Hindlimb muscle (tissue), 1 donor: ENCODE measurements around the gene PEA15. TPM values are rescaled to one million over a fixed set of nuclear protein-coding genes. Genes with fewer than 3 reads are reported as not detected.

Source experiments
- DNase-seq: peaks from one replicate; pipeline ENCODE4 v3.0.0-alpha.2; 2013
- polyA plus RNA-seq: library from polyadenylated mRNA; unstranded; fragments of 120-200 nt; gene quantifications from one replicate; pipeline ENCODE4 v1.2.1, GENCODE V29; 2013; ENCODE audit not compliant: insufficient read length

The PEA15 gene, protein sequence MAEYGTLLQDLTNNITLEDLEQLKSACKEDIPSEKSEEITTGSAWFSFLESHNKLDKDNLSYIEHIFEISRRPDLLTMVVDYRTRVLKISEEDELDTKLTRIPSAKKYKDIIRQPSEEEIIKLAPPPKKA
- polyA plus RNA-seq = 117 TPM

DNA sequence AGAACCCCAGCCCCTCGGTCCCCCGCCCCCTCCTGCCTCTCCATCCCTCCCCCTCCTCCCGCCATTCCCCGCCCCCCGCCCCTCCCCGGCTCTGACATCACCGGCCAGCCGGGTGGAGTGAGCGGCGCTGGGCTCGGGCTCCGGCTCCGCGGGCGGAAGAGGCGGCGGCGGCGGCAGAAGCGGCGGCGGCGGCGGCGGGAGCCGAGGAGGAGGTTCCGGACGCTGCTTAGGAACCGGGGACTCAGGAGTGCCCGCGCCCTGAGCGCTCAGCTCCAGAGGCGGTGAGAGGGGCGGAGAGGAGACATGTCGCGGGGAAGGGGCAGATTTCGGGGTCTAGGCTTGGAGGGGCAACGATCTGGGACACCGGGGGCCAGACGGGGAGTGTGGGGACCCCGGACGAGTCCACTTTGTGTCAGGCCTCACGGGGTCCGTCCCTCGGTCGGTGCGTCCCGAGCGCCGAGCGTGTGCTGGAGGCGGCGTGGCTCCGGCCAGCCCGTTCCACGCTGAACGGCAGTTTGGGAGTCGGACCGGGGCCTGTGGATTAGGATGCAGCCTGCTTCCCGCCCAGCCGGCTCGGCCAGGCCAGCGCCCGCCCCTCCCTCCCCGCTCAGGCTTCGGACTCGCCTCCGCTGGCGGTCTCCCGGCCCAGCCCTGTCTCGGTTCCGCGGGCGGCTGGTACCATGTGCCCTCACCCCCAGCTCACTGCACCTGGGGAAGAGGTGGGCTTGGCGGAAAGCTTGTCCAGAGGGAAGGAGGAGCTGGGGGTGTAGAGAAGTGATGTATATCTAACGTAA is at the start of gene PEA15:
Gene PEA15 (plus strand): TSS at position 143 of the 794 bp plus-strand sequence. CDS start 6,161 bp downstream, outside the sequence.
- peak; percentile 77 for DNase-seq

DNA sequence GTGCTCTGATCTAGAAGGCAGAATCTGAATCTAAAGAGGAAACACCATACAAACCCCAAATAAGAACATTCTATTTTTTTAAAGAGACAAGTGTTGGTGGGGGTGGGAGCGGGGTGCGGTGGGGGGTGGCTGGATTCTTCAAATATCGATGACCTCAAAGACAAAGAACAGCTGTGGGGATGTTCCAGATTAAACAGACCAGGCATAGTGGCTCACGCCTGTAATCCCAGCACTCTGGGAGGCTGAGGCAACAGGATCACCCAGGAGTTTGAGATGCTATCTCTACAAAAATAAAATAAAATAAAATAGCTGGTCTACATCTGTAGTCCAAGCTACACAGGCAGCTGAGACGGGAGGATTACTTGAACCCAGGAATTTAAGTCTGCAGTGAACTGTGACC is 48.8 kb upstream of the PEA15 start:
- no peak for DNase-seq

DNA sequence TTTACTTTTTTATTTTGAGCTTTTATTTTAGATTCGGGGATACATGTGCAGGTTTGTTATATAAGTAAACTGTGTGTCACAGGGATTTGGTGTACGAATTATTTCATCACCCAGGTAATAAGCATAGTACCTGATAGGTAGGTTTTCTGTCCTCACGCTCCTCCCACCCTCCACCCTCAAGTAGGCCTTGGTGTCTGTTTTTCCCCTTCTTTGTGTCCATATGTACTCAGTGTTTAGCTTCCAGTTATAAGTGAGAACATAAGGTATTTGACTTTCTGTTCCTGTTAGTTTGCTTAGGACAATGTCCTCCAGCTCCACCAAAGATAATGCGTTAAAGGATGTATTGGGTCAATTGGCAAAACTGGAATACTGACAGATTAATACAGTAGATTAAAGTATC is 48.0 kb upstream of the PEA15 start:
- no peak for DNase-seq

DNA sequence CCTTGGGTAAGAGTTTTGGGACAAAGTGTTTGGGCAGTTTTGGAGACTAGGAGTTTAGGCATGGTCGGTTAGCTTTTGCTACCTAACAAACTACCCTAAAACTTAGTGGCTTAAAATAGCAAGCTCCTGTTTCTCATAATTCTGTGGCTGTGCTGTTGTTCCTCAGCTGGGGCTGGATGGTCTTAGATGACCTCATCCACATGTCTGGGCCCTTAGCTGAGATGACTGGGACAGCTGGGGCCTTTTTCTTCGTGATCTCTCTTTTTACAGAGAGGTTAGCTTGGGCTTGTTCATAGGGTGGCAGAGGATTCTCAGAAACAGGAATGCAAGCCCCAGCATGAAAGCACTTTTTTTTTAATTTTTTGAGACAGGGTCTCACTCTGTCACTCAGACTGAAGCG is 47.2 kb upstream of the PEA15 start:
- no peak for DNase-seq

DNA sequence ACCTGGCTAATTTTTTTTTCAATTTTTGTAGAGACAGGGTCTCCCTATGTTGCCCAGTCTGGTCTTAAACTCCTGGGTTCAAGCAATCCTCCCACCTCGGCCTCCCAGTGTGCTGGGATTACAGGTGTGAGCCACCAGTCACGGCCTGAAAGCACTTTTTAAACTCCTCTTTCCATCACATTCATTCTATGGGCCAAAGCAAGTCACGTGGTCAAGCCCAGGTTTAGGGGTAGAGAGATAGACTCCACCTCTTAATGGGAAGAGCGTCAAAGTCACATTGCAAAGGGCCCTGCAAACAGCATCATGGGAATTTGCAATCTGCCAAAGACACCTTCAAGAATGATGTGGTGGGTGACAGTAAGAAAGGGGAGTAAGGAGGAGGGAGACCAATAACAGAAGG is 46.6 kb upstream of the PEA15 start:
- no peak for DNase-seq

DNA sequence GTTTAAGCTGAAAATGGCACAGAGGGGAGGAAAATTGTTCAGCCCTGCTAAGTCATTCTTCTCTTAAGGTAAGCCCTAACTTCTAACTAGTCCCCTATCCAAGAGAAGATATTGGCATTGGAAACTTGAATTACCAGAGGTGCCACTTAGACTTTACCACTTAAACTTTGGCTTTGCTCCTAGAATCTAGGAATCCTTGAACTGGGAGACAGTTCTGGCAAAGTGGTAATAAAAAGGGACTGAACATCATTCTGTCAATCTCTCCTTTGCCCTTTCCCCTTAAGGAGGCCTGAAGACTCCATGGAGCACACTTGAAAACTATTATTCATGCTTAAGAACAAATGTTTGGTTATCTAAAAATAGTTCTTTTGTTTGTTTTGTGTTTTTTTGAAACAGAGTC is 45.3 kb upstream of the PEA15 start:
- no peak for DNase-seq

DNA sequence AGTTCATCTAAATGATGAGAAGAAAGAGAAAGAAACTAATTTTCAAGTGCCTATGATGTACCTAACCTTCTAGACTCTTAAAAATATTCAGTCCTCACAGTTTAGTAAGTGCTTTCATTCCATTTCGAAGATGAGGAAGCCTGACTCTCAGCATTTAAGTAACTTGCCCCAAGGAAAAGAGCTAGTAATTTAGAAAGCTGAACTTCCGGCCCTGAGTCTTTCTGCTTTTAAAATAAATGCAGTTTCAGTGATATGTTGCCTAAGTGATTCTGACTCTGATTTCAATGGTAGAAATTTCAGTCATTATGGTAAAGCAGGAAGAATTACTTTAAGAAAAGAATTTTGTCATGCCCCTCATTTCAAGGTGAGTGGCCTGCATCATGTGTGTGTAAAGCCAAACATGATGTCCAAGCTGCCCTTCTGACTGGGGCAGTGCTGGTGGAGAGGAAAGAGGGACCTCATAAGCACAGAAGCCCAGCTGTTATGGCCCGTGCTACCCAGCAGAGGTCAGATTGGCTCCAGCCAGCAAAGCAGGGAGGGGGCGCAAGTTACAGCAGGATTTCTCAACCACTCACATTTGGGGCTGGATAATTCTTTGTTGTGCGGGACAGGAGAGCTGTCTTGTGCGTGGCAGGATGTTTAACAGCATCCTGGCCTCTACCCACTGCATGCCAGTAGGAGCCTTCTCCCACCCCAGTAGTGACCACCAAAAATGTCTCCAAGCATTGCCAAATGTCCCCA is 43.0 kb upstream of the PEA15 start:
- DNase-seq = peak; percentile 26

DNA sequence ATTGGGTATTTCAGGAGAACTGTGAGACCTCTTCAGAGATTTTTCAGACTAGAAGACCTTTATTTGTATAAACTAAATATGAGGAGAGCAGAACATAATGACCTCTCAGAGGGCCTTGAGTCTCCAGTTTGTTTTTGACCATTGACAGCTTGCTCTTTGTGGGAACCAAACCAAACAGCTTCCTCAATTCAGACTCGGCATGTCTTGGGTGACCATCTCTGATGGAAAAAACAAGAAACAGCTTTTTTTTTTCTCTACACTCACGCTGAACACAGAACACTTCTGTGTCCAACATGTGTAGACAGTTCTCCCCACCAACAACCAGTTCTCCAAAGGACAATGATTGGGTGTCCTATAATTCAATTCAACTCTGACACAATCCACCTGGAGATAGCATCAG is 42.3 kb upstream of the PEA15 start:
- no peak for DNase-seq

DNA sequence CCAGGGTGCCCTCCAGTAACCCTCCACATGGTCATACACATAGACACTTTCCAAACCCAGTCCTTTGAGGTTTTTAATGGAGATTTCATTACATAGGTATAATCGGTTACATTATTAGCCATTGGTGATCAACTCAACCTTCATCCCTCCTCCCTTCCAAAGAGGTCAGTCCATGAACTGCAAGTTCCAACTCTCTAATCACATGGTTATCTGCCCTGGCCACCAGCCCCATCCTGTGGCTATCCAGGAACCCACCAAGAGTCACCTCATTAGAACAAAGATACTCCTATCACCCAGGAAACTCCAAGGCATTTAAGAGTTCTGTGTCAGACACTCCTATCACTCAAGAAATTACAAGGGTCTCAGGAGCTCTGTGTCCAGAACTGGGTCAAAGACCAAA is 41.6 kb upstream of the PEA15 start:
- no peak for DNase-seq

DNA sequence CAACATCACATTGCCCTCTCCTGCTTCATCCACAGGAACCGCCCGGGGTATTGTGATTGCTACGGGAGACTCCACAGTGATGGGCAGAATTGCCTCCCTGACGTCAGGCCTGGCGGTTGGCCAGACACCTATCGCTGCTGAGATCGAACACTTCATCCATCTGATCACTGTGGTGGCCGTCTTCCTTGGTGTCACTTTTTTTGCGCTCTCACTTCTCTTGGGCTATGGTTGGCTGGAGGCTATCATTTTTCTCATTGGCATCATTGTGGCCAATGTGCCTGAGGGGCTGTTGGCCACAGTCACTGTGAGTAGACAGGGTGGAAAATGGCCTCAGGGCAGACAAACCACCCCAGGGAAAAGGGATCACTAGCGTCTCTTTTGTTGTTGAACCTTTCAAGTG is 41.1 kb upstream of the PEA15 start:
- no peak for DNase-seq

DNA sequence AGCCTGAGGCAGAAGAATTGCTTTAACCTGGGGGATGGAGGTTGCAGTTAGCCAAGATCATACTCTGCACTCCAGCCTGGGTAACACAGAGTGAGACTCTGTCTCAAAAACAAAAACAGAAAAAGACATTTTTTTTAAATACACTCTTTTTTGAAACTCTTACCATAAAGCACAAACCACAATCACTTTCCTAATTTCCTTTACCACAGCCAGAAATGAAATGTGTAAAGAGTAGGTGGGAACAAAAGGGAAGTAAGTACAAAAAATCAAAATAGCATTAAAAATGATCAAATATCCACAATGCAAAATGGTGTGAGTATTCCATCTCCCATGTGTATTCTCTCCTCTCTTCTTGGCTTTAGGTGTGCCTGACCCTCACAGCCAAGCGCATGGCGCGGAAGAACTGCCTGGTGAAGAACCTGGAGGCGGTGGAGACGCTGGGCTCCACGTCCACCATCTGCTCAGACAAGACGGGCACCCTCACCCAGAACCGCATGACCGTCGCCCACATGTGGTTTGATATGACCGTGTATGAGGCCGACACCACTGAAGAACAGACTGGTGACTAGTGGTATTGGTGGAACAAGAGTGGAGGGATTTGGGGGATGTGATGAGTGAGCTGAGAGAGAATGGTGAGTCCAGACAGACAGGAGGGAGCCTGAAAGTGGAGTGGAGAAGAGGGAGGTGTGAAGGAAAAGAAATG is 38.9 kb upstream of the PEA15 start:
- no peak for DNase-seq

DNA sequence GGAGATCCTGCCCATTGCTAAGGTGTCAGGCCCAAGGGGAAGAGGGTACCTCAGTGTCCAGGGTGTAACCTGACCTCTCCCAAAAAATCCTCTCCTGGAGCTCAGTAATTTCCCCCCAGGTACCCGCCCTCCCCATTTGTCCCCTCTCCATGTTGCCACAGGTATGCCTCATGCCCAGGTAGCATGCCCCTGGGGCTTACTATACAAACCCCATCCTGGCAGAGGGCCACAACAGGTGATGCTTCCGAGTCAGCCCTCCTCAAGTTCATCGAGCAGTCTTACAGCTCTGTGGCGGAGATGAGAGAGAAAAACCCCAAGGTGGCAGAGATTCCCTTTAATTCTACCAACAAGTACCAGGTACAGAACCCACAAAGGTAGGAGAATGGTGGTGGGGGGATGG is 38.1 kb upstream of the PEA15 start:
- DNase-seq = no peak

DNA sequence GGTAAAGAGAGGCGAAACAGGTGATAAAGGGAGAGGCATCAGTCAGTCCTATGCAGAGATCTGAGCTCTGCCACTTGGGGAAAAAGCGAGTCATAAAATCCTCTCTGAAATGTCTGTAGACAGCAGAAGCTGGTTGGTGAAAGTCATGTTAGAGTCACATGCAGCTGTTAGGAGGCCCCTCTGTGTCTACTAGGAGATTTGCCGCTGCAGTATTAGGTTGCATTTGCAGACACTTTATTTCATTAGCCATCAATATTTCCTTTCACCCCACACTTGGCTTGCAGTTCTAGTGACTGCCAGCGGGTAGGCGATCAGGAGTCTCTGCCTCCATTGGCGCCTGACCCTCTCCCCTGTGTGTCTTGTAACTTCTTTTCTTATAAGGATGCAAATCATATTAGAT is 37.6 kb upstream of the PEA15 start:
- DNase-seq = no peak

DNA sequence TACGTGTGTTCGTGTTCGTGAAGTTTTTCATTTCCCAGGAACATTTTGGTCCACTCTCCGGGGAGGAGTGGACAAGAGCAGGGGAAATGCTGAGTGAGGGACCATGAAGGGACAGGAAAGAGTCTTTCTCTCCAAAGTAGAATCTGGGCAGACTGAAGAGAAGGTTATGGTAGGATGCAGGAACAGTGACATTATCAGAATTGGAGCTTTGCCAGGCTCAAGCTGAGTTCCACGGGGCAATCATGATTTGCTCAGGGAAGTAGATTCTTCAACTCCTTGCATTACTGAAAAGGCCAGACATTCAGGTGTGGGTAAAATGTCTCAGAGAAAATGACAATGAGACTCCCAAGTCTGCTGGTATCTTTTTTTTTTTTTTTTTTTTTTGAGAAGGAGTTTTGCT is 37.2 kb upstream of the PEA15 start:
- DNase-seq = no peak

DNA sequence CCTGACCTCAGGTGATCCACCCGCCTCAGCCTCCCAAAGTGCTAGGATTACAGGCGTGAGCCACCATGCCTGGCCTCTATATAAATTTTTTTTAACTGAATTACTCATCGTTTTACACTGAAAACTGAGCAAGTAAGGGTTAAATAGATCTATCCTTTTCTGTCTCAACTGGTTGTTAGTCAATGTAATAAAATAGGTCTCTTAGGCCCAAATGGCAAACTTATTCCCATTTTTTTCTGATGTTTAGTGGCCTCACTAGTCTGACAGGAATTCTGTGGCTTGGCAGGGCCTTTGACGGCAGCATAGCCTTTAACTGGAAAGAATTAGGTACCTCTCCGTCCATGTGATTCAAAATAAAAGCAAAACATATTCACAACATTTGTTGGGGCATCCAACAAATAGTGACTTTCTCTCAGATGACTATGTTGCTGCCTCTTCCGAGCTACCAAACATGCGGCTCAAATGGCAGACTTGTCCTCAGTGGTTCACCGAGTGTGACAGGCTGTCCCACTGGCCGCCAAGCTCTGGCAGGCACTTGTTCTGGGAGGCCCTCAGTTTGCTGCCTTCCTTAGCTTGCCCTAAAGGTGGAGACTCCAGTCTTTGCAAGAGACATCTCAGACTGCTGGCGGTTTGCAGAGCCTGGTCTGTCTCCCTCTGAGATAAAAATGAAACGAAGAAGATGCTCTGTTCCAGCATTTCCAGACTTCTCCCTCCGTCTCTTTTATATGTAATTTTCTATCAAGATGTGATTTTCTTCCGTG is 36.4 kb upstream of the PEA15 start:
- no peak for DNase-seq

DNA sequence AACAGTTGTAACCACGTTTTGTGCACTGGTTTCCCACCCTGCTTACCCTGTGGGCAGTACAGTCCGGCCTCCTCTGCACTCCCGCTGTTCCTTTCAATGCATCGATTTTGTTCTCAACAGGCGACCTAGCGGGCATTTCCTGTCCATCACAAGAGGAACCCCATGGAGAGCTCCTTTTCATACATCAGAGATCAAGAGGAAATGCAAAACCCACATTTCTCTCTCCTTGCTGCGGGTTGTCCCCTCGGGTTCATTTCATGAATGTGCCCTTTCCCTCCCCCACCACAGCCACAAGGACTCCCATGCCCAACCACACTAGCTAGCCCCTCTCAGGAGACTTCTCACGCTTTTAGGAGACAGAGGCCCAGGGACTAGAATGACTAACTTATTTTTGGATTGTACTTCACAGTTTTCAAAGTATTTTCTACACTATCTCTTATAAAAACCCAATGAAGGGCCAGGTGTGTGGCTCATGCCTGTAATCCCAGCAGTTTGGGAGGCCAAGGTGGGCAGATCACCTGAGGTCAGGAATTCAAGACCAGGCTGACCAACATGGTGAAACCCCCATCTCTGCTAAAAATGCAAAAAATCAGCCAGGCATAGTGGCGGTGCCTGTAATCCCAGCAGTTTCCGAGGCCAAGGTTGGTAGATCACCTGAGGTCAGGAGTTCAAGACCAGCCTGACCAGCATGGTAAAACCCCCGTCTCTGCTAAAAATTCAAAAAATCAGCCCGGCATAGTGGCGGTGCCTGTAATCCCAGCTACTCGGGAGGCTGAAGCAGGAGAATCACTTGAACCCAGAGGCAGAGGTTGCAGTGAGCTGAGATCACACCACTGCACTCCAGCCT is 35.4 kb upstream of the PEA15 start:
- no peak for DNase-seq

DNA sequence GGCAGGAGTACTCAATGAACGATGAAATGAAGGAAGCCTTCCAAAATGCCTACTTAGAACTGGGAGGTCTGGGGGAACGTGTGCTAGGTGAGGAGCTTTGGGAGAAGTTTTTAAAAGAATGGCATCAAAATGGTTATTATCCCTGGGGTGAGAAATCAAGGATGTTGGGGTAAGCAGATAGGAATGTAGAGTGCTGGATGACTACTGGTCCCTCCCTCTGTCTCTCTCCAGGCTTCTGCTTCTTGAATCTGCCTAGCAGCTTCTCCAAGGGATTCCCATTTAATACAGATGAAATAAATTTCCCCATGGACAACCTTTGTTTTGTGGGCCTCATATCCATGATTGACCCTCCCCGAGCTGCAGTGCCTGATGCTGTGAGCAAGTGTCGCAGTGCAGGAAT is 33.8 kb upstream of the PEA15 start:
- no peak for DNase-seq

DNA sequence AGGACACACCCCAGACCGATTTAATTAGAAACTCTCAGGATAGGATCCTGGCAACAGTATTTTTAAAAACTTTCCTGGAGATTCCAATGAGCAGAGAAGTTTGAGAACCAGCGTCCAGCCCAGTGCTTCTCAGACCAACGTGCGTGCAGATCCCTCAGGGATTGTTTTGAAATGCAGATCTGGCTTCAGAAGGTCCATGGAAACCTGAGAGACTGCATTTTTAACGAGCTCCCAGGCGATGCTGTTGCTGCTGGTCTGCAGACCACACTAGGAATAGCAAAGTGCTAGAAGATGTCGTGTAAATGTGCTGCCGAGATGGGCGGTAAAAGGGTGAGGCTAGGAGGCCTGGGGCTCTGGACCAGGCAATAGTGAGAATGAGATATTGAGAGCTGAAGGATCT is 33.2 kb upstream of the PEA15 start:
- DNase-seq = no peak

DNA sequence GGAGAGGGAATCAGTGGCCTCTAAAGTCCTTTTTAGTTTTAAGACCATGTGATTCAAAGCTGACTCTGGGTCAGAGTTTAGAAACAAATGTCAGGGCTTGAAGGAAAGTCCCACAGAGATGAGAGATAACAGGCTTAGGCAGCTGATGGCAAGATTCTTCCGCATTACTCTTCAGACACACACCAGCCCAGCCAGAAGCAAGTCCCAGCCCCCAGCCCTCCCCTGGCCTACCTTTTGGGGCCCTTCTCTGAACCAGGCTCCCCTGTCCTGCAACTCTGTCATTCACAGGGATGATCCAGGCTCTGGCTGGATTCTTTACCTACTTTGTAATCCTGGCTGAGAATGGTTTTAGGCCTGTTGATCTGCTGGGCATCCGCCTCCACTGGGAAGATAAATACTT is 28.0 kb upstream of the PEA15 start:
- DNase-seq = no peak

DNA sequence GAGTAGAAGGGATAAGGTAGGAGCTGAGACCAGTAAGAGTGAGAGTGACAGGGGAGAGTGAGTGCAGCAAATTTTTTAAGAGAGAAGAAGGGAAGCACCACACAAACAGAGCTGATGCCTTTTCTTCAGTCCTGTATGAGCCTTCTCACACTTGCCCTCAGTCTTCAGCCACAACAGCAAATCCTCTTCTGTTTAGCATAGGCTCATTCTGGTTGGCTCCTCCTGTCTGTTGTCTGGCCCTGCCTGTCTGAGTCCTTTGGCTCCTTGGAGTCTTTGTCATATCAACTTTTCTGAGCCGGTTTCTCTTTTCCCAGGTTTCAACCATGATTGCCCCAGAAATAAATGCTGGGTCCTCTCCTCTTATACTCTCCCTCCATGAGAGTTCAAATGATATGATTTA is 27.5 kb upstream of the PEA15 start:
- no peak for DNase-seq

DNA sequence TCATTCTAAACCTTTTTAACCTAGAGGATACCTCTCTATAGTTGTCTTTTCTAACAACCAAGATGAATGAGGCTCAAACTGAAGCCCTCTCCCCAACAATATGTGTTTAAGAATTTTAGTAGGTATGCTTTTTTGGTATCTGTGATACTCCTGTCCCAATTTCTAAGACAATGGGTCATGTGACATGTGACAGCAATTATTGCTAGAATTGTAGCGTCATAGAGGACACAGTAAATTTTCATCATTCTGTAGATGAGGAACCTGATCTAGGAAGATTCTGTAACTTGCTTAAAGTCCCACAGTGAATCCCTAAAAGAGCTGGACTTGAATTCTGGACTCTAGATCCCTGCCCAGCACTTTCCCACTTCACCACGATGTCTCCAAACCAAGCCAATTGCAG is 26.5 kb upstream of the PEA15 start:
- DNase-seq = no peak

DNA sequence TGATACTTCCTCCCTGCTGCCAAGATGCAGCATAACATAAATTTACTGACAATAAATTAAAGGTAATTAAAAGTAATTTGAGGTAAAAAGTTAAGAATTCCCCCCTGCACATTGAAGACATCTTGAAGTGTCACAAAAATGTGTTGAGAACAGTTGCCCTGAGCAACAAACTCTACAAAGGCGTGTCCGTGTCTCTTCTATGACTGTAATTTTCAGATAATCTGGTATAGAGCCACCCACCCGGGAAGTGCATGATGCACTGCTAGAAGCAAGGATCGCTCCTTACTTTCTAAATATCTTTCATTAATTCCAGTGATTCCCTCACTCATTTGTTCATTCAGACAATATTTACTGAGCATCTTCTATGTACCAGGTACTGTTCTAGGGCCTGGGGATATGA is 25.8 kb upstream of the PEA15 start:
- DNase-seq = no peak
